Middle frontal gyrus (tissue), 1 donor: Measurements from ENCODE around the gene EFNB2.

Experiments used
- DNase-seq: peaks from one replicate; pipeline ENCODE4 v3.0.0-alpha.2; 2015; ENCODE audit warnings: low spot score; ENCODE audit errors: extremely low spot score

Gene EFNB2

DNA sequence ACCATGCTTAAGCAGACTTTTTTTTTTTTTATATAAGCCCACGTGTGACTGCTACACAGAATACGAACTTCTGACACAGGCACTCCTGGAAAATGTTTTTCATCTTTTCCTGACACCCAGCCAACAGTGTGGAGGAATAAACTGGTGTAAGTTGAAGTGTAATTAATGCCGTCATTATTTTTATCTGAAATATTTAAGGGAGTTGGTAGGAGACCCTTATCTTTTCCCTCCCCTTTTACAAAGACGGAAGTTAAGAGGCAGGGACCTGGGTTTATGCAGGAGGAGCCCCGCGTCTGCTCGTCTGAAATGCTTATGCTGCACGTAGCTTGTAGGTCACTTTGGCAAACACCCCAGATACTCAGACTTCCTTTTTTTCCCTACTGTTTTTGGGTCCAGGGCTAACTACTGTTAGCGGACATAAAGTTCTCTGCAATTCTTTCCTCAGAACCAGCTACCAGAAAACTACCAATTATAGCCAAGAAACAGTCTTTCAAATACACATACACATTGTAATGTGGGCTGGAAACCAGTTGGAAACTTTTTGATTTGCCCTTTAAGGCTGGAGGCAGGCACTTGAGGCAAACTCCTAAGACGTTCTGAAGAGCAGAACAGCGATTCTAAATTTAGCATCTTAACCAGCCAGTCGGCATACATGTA, 50.8 kb downstream of the EFNB2 start:
- no peak for DNase-seq

DNA sequence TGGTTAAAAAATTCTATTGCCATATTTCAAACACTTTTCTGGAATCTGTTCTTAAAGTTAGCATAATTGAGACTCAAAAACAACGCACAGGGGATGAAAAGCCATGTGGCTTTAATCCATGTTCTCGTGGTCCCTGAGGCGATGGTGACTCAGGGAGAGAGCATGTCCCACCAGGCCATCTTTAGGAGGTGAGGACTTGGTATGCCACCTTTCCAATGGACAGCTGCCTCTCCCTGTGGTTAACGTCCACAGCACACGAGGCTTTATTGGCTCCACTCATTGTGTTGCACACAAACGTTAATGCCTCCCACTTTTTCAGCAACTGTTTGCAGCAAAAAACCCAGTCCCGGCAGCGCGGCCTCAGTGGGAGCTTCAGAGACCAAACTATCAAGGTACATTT, 51.4 kb downstream of the EFNB2 start:
- no peak for DNase-seq

DNA sequence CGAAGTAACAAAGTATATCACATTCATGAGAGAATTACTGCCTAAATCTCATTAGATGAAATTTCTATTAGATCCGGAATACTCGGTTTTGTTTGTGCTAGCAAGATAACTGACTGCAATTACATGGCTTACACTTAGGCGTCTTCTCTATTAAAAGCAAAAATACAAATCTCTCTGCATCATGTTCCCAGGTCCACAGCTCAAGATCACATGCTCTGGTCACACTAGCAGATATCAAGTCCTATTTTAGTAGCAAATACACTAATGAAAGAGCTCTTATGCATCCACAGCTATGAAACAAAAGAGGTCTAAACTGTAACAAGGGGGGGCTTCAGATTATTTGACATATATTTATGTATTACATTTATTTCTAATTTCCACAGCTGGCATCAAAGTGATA, 53.5 kb downstream of the EFNB2 start:
- DNase-seq, result no peak

DNA sequence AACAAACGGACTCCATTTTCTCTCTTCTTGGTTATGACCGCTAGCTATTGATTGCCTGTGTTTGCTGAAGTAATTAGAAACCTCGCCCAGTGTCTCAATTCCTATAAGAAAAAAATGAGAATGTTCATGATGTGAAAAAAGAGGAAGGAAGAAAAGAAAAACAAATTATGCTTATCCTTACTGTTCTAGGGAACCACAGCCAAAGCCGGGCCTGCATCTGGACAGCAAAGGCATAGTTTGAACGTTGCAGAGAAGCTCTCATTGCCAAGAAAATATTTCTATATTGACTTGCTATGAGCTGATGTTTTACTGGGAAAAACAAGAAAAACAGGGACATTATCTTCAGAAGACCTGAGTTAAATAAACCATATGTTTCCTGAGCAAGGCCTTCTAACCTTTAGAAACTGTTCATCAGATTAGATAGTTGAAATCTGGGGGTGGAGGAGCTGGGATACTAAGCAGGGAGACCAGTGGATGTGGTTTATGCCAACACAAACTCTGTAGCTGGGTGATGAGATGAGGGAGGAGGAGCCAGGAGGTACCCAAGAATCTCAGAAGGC, 55.0 kb downstream of the EFNB2 start:
- no peak for DNase-seq

DNA sequence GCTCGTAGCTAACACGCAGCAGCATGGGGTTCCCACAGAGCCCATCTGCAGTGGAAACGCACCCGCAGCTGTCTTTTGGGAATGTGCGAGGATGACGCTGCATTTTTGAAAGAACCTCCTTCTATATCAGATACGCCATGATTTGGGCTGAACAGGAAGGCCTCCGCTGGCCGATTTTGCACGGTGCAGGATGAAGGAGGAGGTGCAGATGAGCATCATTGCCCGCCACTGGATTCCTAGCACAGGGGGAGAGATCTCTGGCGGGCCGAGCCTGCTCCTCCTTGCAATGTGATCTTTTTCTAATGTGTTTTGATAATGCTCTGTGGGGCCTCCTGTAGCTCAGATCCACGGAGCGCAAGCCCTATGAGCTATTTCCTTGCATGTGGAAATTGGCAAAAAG, 55.5 kb downstream of the EFNB2 start:
- no peak for DNase-seq

DNA sequence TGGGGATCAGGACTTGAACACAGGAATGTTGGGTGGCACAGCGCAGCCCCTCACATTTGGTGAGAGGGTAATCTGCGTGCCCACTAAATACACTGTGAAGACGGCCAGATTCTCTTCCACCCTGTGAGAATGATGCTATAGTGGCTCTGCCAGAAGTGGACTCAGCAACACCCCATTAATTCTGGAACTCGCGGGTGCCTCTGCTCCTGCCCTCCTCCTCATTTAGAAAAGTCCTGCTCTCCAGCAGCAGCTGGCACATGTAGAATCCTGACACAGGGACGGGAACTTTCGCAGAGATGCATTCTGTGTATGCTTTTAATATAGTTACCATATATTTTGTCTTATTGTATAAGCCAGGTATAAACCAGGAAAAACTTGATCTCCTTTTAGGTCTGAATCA, 57.3 kb downstream of the EFNB2 start:
- DNase-seq, result no peak

DNA sequence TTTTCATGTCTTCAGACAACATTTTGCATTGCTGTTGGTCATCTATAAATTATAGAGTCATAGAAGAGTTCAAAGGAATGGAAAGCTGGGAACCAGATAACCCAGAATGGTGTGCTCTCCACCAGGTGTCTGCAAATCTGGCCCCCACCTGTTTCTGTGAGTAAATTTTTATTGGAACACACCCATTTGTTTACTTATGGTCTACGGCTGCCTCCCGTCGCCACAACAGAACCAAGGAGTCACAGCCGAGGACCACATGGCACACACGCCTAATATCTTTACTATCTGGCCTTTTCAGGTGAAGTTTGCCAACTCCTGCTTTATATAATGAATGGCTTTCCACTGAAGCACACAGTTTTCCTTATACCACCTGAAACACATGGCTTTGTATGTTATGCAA, 58.2 kb downstream of the EFNB2 start:
- no peak for DNase-seq

DNA sequence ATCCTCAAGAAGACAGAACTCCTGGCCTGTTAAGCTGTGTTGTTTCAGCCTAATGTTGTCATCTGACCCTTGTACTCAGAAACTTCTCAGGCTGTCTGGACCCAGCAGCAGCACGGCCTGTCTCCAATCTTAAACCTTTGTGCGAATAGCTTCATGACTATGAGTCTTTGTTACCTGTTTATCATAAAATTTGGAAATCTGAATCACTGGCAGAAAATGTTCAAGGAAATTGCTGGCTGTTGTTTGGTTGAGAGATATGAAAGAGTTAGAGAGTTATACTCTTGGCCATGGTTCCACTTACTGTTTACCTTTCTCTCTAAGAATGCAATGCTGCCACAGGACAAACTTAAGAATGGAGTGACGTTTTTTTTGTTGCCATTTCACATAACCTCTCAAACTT, 59.6 kb downstream of the EFNB2 start:
- no peak for DNase-seq

DNA sequence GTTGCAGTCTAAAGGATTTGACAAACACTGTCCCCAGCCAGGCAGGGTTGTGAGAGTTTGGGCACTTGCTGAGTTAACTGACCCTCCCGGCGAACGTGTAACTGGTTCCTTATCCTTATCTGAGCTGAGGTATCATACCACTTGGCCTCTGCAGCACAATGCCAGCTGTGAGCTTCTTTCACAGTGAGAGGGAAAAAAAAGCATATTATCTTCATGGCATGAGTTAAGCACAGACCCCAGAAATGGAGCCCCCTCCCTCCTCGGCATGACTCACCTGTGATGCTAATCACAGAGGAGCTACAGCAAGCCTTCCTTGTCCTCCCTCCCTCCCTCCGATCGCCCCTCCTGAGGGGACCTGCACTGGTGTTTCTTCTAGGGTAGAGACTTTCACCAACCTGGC, 60.5 kb downstream of the EFNB2 start:
- no peak for DNase-seq

DNA sequence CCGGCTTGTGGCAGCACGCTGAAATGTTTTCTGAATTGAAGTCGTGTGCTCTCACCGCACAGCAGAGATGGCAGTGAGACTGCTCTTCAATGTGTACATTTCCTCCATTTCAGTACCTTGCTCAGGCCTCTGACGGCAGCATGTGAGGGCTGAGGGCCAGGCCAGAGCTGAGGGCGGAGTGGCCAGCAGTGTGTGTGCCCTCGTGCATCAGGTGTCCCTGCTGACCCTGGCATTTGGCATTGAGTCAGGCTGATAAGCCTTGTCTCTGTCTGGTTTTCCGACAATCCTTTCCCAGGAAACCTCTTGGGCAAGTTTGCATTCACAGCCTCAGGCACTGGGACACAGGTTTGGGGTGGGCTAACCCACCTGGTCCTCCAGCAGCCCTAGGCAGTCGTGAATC, 62.3 kb downstream of the EFNB2 start:
- no peak for DNase-seq

DNA sequence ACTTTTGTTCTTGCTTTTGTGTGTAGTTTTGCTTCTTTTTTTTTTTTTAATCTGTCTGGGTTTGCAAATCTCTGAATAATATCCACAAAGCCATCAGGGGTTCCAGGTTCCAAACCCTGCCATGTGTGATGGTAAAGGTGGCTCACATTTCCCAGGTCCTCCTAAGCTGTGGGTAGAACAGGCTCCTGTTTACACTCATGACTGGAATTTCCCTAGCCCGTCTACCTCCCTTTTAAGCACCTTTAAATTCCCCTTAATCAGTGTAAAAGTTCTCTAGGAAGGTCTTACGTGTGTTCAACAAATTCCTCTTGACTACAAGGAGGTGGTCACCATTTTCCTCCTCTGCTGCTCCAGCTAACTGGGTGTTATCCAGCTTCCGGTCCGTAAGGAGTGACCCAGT, 62.8 kb downstream of the EFNB2 start:
- no peak for DNase-seq

DNA sequence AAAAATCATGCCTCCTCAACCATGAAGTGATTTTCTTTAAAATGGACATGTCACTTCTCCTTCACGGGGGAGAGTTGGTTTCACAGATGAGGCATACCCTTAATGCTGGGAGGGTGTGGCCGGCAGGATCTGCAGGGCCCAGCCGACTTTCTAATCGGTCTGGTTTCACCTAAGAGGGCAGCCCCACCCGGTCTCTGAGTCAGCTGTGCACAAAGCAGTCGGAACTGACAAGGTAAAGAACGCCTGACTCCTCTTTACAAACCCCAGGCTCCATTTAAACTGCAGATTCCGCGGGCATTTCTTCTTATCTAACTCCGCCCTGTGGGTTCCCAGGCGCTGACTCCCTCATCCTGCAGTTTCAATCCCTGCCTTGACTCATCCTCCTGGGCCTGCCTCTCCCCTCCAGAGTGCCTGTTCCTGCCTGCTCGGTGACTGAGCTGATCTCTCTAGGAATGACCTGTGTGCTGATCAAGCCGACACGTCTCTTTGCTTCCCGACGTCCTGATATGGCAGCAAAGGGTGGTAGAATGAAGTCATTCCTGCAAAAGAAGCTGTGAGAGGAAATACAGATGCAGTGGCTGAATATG, 63.4 kb downstream of the EFNB2 start:
- no peak for DNase-seq

DNA sequence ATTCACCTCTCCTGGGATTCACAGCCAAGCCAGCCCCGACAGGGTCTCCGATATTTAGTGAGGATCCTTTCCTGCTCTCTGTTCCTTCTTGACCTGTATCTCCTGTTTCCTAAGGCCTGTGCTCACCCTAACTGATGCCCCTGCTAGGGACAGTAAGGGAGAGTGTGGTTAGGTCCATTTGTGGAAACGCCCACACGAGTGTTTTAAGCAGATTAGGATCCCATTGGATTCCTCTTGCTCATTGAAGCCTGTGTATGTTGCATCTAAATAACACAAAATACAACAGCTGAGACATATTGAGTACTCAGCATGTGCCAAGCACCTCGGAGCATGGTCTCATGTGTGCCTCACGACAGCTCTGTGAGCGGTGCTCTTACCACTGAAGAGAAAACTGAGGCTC, 64.9 kb downstream of the EFNB2 start:
- DNase-seq, result no peak

DNA sequence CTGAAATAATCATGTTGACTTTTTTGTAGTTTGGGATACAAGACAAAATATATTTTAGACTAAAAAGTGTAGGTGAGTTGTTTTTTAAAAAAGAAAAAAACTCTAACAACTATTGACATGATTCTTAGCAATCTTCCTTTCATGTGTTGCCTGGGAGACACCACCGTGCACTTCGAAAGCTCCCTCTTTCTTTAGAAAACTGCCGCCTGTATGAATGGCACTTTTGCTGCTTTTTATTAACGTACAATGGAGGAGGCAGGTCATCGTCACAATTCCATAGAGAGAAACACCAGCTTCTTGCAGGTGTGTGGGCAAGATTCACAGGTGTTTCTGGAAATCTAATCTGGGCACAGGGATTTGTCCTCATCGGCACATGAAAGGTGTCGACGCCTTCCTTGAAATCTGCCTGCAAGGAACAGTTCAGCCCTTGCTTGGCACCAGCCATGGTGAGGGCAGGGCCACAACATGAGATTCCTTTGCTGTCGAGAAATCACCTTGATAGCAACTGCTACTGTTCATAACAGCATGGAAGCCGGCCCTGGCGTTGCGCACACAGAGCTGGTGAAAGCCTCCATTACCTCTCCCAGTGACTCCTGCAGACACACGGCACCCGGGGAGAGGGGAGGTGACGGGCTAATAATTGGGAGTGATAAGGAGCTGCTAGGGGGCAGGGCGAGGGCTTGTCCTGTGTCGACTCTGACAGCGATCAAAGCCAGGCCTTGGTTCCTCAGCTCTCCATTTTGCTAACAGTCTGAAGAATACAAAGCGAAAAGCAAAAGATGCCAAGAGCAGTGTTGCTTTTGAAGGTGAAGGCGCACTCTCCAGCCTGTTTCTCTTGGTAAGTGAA, 66.5 kb downstream of the EFNB2 start:
- no peak for DNase-seq

DNA sequence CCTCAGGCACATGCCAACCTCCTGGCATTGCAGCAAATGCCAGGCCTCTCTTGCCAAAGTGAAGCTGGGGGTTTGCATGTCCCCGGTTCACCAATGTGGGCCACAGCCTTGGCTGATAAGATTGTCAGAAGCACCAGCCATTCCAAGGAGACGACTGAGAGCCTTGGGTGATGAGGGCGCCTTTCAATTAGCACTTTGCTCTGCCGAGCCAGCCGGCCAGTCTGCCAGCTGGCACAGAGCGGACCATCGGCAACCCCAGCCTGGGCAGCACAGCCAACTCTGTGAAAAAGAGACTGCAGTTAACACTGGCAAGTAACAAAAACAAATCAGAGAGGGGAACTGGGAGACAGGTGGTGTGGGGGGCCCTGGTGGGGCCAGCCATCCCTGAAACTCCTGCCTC, 67.3 kb downstream of the EFNB2 start:
- DNase-seq, result no peak

DNA sequence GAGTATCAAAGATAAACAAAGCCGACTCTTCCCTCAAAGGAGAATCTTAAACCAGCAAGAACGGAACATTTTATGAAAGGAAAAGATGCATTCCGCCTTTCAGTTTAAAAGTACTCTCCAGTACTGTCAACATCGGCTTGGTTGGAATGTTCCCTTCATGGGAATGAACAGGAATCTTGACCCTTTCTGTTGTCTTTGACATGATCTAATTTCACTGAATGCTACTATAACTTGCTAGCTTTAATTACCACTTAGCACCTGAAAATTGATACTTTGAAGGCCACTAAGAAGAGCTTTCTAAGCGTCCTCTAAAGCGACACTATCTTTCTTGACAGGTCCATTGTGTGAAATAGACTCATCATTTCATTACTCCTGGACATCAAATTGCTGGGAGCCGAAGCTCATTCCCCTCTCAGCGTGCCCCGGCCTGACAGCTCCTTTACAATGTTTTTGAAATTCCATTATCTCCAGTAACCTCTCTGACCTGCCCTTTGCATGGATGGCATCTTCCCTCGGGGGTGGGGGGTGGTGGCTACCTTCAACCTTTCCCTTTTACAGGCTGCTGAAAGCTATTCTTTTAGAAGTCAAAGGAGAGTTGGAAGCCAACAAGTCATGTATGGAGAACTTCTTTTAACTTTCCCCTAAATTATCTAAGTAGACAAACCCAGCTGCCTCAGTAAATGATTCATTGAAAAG, 67.9 kb downstream of the EFNB2 start:
- no peak for DNase-seq

DNA sequence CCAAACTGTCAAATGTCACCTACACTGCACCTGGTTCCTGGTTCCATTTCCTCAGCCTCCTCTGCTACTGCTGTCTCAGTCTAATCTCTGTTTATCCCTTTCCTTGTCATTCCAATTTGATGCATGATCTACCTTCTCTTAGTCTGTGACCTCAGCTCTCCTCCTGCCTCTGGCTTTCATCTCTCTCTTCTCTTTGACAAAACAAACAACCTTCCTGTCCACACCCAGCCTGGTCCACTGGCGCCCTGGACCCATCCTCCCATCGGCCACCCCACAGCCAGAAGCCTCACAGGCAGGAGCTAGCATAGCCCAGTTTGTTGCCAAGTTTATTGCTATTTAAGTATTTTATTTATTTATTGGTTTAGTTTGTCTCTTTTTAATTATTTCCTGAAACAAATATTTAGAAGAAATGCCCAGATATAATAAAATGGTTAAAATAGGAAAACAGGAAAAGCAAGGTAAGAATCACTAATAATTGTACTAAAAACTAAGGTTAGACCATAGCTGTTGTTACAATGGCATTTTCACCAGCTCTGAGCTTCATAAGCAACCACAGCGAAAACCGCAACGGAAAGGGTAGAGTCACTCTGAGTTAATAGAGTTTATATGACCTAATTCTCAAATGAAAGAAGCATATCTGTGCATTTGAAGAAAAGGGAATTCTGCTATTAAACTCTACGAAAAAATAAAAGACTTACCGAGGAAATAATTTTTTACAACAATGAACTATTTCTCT, 68.6 kb downstream of the EFNB2 start:
- no peak for DNase-seq

DNA sequence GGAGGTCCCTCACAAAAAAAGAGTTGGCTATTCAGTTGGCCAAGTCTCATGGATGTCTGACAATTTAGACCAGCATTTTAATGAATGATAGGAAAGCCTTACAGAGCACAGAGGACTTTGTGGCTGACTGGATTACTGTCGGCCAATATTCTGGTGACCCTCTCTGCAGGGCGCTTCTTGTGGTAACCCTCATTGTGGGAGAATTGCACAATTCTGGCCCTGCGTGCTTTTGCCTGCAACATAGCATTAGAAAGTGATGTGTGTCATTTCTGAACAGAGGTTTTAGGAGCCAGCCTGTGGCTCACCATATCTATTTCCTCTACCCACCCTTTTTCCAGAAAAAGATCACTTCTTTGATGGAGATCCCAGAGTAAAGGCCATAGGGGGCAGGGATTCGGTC, 71.4 kb downstream of the EFNB2 start:
- no peak for DNase-seq

DNA sequence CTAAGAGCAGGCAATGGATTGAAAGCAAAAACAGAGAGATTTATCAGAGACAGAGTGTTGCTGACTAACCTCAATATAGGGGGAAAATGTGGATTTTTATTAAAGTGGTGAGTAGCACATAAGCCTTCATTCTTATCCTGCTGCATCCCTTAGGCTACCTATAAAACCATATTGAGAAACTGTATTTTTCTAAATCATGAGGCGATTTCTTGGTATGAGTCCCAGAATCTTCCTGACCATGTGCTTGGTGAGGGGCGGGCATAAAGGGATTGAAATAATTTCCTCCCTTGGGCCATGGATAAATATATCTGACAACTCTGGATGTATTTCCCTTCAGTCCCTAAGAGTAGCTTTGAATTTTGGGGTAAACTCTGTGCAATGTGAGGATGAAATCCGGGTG, 72.8 kb downstream of the EFNB2 start:
- DNase-seq, result no peak

DNA sequence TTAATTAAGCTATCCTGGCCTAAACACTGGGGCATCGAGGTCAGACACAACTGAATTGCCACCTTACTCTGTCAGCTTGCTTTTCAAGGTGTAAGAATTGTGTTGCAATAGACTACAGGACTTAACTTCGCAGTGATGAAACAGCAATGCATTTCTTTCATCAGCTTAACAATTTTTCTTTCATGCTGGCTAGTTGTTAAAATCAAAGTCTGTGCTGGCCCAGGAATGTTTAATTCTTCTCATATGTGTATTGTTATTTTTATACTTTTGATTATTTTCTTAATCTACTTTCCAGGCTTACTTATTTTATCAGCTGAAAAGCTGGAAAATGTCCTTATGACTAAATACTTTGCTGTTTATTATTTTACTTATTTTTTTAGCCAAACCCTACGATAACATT, 79.7 kb downstream of the EFNB2 start:
- DNase-seq, result no peak

DNA sequence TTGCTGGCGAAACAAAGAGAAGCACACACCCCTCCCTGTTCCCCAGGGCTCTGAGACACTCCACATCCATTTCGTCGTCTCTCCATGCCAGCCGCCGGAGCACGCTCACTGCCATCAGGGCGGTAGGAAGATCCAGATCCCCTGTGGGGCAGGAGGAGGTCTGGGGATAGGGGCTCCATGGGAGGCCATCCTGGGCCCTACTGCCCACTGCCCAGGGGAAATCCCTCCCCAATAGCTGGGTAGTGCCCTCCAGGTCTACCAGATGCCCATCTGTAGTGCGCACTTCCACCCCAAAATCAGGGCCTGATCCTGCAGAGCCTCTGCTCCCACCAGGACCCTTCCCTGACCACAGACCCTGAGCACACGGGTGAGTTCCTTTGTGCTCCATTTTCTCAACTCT, 80.3 kb downstream of the EFNB2 start:
- no peak for DNase-seq
